Keratinocyte (primary cell): ENCODE data around the gene PRR33. TPM values are rescaled to one million over a fixed set of nuclear protein-coding genes. Genes with fewer than 3 reads are reported as not detected.

Experiments used
- DNase-seq: peaks from one replicate; pipeline ENCODE4 v3.0.0-alpha.2; 2011; ENCODE audit warnings: low read depth, missing footprints, low spot score
- FAIRE-seq: peaks from 2 replicates; lab custom pipeline; 2011; peaks lifted over from hg19 to GRCh38; lab: Jason Lieb, UNC
- H2AFZ ChIP-seq: 2 replicates; pipeline ENCODE4 v1.6.0; 2012; ENCODE audit warnings: low read length, control low read depth, inconsistent platforms; ENCODE audit not compliant: control insufficient read depth
- H3K27ac ChIP-seq: 2 replicates; pipeline ENCODE4 v1.5.1; 2011; ENCODE audit warnings: low read length; ENCODE audit not compliant: control insufficient read depth, insufficient read depth
- H3K27me3 ChIP-seq: 3 replicates; pipeline ENCODE4 v1.6.0; 2011; ENCODE audit warnings: low read length; ENCODE audit not compliant: control insufficient read depth, insufficient read depth; ENCODE audit errors: extremely low read depth
- H3K36me3 ChIP-seq, 2 experiments: 2 replicates in 1 of 2; 3 replicates in 1 of 2; pipeline ENCODE4 v1.5.1; 2011; ENCODE audit warnings: low read length in 2 of 2, mild to moderate bottlenecking in 1 of 2; ENCODE audit not compliant: control insufficient read depth in 2 of 2, insufficient read depth in 2 of 2; ENCODE audit errors: extremely low read depth in 1 of 2
- H3K4me1 ChIP-seq: 3 replicates; pipeline ENCODE4 v1.5.1; 2011; ENCODE audit warnings: low read length; ENCODE audit not compliant: control insufficient read depth, insufficient read depth; ENCODE audit errors: extremely low read depth
- H3K4me2 ChIP-seq: 3 replicates; pipeline ENCODE4 v1.6.0; 2011; ENCODE audit warnings: low read depth, low read length; ENCODE audit not compliant: control insufficient read depth, insufficient read depth; ENCODE audit errors: extremely low read depth
- H3K4me3 ChIP-seq, 3 experiments: fragments of 200-600 bp in 1 of 3; sonication (generic) in 1 of 3; 2 replicates in 2 of 3; 3 replicates in 1 of 3; pipeline ENCODE4 v1.5.1; 2011 to 2016; ENCODE audit warnings: low read length in 3 of 3, mild to moderate bottlenecking in 3 of 3, control low read depth in 2 of 3, inconsistent platforms in 1 of 3, low read depth in 1 of 3, mixed read lengths in 1 of 3, mixed run types in 1 of 3, moderate library complexity in 1 of 3; ENCODE audit not compliant: control insufficient read depth in 2 of 3, insufficient read depth in 2 of 3; ENCODE audit errors: extremely low read depth in 1 of 3
- H3K79me2 ChIP-seq: 2 replicates; pipeline ENCODE4 v1.6.0; 2012; ENCODE audit warnings: low read length; ENCODE audit not compliant: control insufficient read depth, insufficient read depth
- H3K9ac ChIP-seq: 3 replicates; pipeline ENCODE4 v1.6.0; 2011; ENCODE audit warnings: low read length; ENCODE audit not compliant: control insufficient read depth, insufficient read depth; ENCODE audit errors: extremely low read depth
- H3K9me1 ChIP-seq: 3 replicates; pipeline ENCODE4 v1.6.0; 2011; ENCODE audit warnings: low read length; ENCODE audit not compliant: control insufficient read depth, insufficient read depth; ENCODE audit errors: extremely low read depth
- H3K9me3 ChIP-seq: 2 replicates; pipeline ENCODE4 v1.5.1; 2012; ENCODE audit warnings: low read depth, low read length; ENCODE audit not compliant: control insufficient read depth
- H4K20me1 ChIP-seq: 3 replicates; pipeline ENCODE4 v1.6.0; 2011; ENCODE audit warnings: low read length; ENCODE audit not compliant: control insufficient read depth, insufficient read depth; ENCODE audit errors: extremely low read depth
- CTCF ChIP-seq, 3 experiments: IDR thresholded peaks in 1 of 3; conservative IDR thresholded peaks in 1 of 3; optimal IDR thresholded peaks in 1 of 3; 2 replicates in 2 of 3; 3 replicates in 1 of 3; pipeline versions ENCODE3 to v1.5.1; 2011; ENCODE audit warnings: low read length in 3 of 3, mild to moderate bottlenecking in 3 of 3, moderate library complexity in 2 of 3, control low read depth in 1 of 3, inconsistent platforms in 1 of 3; ENCODE audit not compliant: insufficient read depth in 2 of 3; ENCODE audit errors: extremely low read depth in 1 of 3
- EZH2 ChIP-seq: IDR thresholded peaks from one replicate; pipeline ENCODE4 v1.6.1; 2012; ENCODE audit warnings: inconsistent platforms, mild to moderate bottlenecking, low read length, moderate library complexity
- dilution Hi-C: fragments of 300-500 bp; cut with MboI; formaldehyde crosslinking; loops from one replicate; pipeline ENCODE4 v1.7.0; 2020; ENCODE audit warnings: low sequenced_read_pairs; ENCODE audit not compliant: extremely low pct_ligation_motif_present
- polyA plus RNA-seq, 5 experiments: library from polyadenylated mRNA; depleted of rRNA in 3 of 5; stranded (reverse) in 3 of 5; stranded (forward) in 1 of 5; unstranded in 1 of 5; fragments of >200 nt; gene quantifications; 1 replicate in 1 of 5; 2 replicates in 3 of 5; 3 replicates in 1 of 5; pipeline versions ENCODE4 v1.2.1 to v1.2.3, GENCODE V29; 2011 to 2012; ENCODE audit warnings: missing spikeins in 2 of 5, low read depth in 1 of 5, low replicate concordance in 1 of 5

PRR33 gene
- polyA plus RNA-seq, 1 donor (not counting 4 experiments of a cell fraction or from before 2014, with no cell fraction given): not detected

- H3K4me1 ChIP-seq: no peaks in the 10 kb centered on the region
- no peak overlapping the region for H3K4me3 ChIP-seq
- no peak for TF ChIP-seq CTCF (optimal IDR thresholded peaks at IDR 0.05 in 1 of 3, IDR thresholded peaks at IDR 0.05 in 1 of 3, conservative IDR thresholded peaks at IDR 0.05 in 1 of 3; ENCODE audit: extremely low read depth in 1 of 3, insufficient read depth in 2 of 3, low read length in 3 of 3)
- TF ChIP-seq EZH2: no peak
- no peaks in the 10 kb centered on the region for H4K20me1 ChIP-seq
- H2AFZ ChIP-seq: no peak overlapping the region
- DNase-seq: no peak
- H3K79me2 ChIP-seq: no peaks in the 10 kb centered on the region
- H3K9me3 ChIP-seq: no peaks in the 10 kb centered on the region
- no peaks in the 10 kb centered on the region for H3K36me3 ChIP-seq
- no peak overlapping the region for H3K4me2 ChIP-seq
- dilution Hi-C loops: no loop called here
- H3K27me3 ChIP-seq: no peaks in the 10 kb centered on the region
- H3K9me1 ChIP-seq: no peaks in the 10 kb centered on the region
- no peak for FAIRE-seq
- no peak overlapping the region for H3K27ac ChIP-seq
- H3K9ac ChIP-seq: no peak overlapping the region
Measured at GRCh38 chr11:1899686-1900085, 8.0 kb upstream of the PRR33 start.

GRCh38 chr11:1899090-1899489, 7.4 kb upstream of the PRR33 start:
- Histone ChIP-seq H2AFZ (no peak overlapping the region), H3K9me1 (no peaks in the 10 kb centered on the region), H4K20me1 (no peaks in the 10 kb centered on the region), H3K79me2 (no peaks in the 10 kb centered on the region), H3K4me3 (no peak overlapping the region), H3K36me3 (no peaks in the 10 kb centered on the region), H3K27me3 (no peaks in the 10 kb centered on the region), H3K27ac (no peak overlapping the region), H3K9me3 (no peaks in the 10 kb centered on the region), H3K4me2 (no peak overlapping the region), H3K4me1 (no peaks in the 10 kb centered on the region), H3K9ac (no peak overlapping the region)
- no peak for DNase-seq
- TF ChIP-seq CTCF (optimal IDR thresholded peaks at IDR 0.05 in 1 of 3, IDR thresholded peaks at IDR 0.05 in 1 of 3, conservative IDR thresholded peaks at IDR 0.05 in 1 of 3; ENCODE audit: extremely low read depth in 1 of 3, insufficient read depth in 2 of 3, low read length in 3 of 3): no peak
- TF ChIP-seq EZH2: no peak
- dilution Hi-C loops: no loop called here
- no peak for FAIRE-seq
